Osteoblast (primary cell): ENCODE data around the gene TMEM229B. TPM values are rescaled to one million over a fixed set of nuclear protein-coding genes. Genes with fewer than 3 reads are reported as not detected.
A peak's percentile ranks its signal among the peaks of the same experiment; 100 is the strongest.

Experiments used
- DNase-seq: peaks from one replicate; pipeline ENCODE4 v3.0.0; 2011; ENCODE audit warnings: low spot score, mixed read lengths; ENCODE audit not compliant: insufficient read length; ENCODE audit errors: missing footprints
- H2AFZ ChIP-seq: 2 replicates; pipeline ENCODE4 v1.6.0; 2011; ENCODE audit warnings: mild to moderate bottlenecking, low read length
- H3K27ac ChIP-seq: 2 replicates; pipeline ENCODE4 v1.5.1; 2011; ENCODE audit warnings: mild to moderate bottlenecking, low read depth, low read length, moderate library complexity
- H3K27me3 ChIP-seq: 2 replicates; pipeline ENCODE4 v1.6.0; 2012; ENCODE audit warnings: mild to moderate bottlenecking, control low read depth, inconsistent platforms, low read length, moderate library complexity; ENCODE audit not compliant: insufficient read depth
- H3K36me3 ChIP-seq: 2 replicates; pipeline ENCODE4 v1.5.1; 2011; ENCODE audit warnings: mild to moderate bottlenecking, low read length, control low read depth, moderate library complexity; ENCODE audit not compliant: insufficient read depth
- H3K4me1 ChIP-seq: 2 replicates; pipeline ENCODE4 v1.5.1; 2011; ENCODE audit warnings: mild to moderate bottlenecking, low read length, control low read depth, moderate library complexity; ENCODE audit not compliant: insufficient read depth
- H3K4me2 ChIP-seq: 2 replicates; pipeline ENCODE4 v1.6.0; 2011; ENCODE audit warnings: mild to moderate bottlenecking, low read length; ENCODE audit not compliant: insufficient read depth
- H3K4me3 ChIP-seq: fragments of 200-600 bp; sonication (generic); 3 replicates; pipeline ENCODE4 v1.5.1; 2012; ENCODE audit warnings: mild to moderate bottlenecking, low read length, inconsistent platforms; ENCODE audit not compliant: insufficient read depth
- H3K79me2 ChIP-seq: 2 replicates; pipeline ENCODE4 v1.6.0; 2012; ENCODE audit warnings: mild to moderate bottlenecking, low read length, control low read depth, inconsistent platforms; ENCODE audit not compliant: insufficient read depth
- H3K9me3 ChIP-seq: 2 replicates; pipeline ENCODE4 v1.5.1; 2011; ENCODE audit warnings: low read depth, low read length, control low read depth
- H4K20me1 ChIP-seq: 2 replicates; pipeline ENCODE4 v1.6.0; 2012; ENCODE audit warnings: mild to moderate bottlenecking, low read length, control low read depth; ENCODE audit not compliant: insufficient read depth
- total RNA-seq: library from RNA; depleted of rRNA; stranded (reverse); fragments of >200 nt; gene quantifications from 2 replicates; pipeline ENCODE4 v1.2.3, GENCODE V29; 2012
- TF ChIP-seq, protein P1 (sequence below): IDR thresholded peaks from 2 replicates; pipeline ENCODE4 v1.5.1; 2011; ENCODE audit warnings: mild to moderate bottlenecking, low read depth, low read length, moderate library complexity; ENCODE audit errors: extremely low read depth

Gene TMEM229B
- total RNA-seq, 1 donor = 5.8 TPM

- no peak for DNase-seq
- TF ChIP-seq, protein P1, sequence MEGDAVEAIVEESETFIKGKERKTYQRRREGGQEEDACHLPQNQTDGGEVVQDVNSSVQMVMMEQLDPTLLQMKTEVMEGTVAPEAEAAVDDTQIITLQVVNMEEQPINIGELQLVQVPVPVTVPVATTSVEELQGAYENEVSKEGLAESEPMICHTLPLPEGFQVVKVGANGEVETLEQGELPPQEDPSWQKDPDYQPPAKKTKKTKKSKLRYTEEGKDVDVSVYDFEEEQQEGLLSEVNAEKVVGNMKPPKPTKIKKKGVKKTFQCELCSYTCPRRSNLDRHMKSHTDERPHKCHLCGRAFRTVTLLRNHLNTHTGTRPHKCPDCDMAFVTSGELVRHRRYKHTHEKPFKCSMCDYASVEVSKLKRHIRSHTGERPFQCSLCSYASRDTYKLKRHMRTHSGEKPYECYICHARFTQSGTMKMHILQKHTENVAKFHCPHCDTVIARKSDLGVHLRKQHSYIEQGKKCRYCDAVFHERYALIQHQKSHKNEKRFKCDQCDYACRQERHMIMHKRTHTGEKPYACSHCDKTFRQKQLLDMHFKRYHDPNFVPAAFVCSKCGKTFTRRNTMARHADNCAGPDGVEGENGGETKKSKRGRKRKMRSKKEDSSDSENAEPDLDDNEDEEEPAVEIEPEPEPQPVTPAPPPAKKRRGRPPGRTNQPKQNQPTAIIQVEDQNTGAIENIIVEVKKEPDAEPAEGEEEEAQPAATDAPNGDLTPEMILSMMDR = no peak
- Histone ChIP-seq H3K79me2 (no peaks in the 10 kb centered on the region), H3K27ac (no peak overlapping the region), H3K4me3 (no peak overlapping the region), H3K36me3 (no peaks in the 10 kb centered on the region), H3K27me3 (peaks cover 8% of the 10 kb centered on the region), H4K20me1 (no peaks in the 10 kb centered on the region), H3K9me3 (no peaks in the 10 kb centered on the region), H3K4me1 (no peaks in the 10 kb centered on the region), H3K4me2 (no peak overlapping the region), H2AFZ (no peak overlapping the region)
These were observed 16.7 kb upstream of the TMEM229B start for GRCh38 chr14:67505254-67505653.

DNA sequence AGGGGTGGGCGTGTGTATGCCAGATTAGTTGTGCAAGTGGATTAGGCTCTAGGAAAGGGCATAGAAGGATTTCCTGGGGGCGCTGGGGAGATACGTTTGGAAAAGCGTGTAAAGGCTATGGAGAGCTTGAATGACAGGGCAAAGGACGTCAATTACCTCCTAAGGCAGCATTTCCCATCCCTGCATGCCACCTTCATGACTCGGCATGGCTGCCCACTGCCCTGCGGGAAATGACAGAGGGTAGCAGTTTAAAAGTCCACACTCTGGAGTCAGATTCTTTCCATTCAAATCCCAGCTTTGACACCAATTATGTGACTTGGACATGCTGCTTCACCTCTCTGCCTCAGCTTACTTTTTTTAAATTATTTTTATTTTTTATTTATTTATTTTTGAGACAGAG, 14.8 kb upstream of the TMEM229B start:
- H3K36me3 ChIP-seq = no peaks in the 10 kb centered on the region
- H3K27me3 ChIP-seq = peaks cover 8% of the 10 kb centered on the region
- H2AFZ ChIP-seq = no peak overlapping the region
- no peak for DNase-seq
- H3K9me3 ChIP-seq = no peaks in the 10 kb centered on the region
- no peak overlapping the region for H3K4me3 ChIP-seq
- H3K79me2 ChIP-seq = no peaks in the 10 kb centered on the region
- no peaks in the 10 kb centered on the region for H4K20me1 ChIP-seq
- H3K27ac ChIP-seq = no peak overlapping the region
- H3K4me2 ChIP-seq = no peak overlapping the region
- TF ChIP-seq, protein P1 = no peak
- no peaks in the 10 kb centered on the region for H3K4me1 ChIP-seq

DNA sequence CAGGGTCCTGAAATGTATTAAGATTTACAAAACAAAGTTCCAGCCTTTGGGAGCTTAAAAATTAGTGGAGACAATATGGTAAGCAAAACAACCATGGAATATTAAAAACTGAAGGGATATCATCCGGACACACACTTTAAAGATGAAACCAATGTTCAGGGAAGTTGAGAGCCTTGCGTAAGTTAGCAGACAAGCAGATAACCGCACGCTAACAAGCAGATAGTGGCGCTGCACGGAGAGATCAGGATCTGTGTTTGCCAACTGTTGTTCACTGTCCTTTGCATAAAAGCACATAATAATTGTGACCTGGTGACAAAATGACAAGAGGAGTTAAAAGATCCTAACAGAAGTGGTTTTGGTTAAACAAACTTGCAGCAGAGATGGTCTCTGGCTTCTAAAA, 14.3 kb upstream of the TMEM229B start:
- no peak overlapping the region for H2AFZ ChIP-seq
- no peak overlapping the region for H3K4me2 ChIP-seq
- no peaks in the 10 kb centered on the region for H3K4me1 ChIP-seq
- no peak overlapping the region for H3K4me3 ChIP-seq
- peak; percentile 27 for DNase-seq
- no peak overlapping the region for H3K27ac ChIP-seq
- TF ChIP-seq, protein P1 = no peak
- no peaks in the 10 kb centered on the region for H3K9me3 ChIP-seq
- H3K36me3 ChIP-seq = no peaks in the 10 kb centered on the region
- H3K27me3 ChIP-seq = peaks cover 5% of the 10 kb centered on the region
- H3K79me2 ChIP-seq = no peaks in the 10 kb centered on the region
- no peaks in the 10 kb centered on the region for H4K20me1 ChIP-seq

GRCh38 chr14:67501670-67502069, 13.1 kb upstream of the TMEM229B start:
- H3K9me3 ChIP-seq = no peaks in the 10 kb centered on the region
- no peak for DNase-seq
- no peak overlapping the region for H3K27ac ChIP-seq
- no peaks in the 10 kb centered on the region for H4K20me1 ChIP-seq
- TF ChIP-seq, protein P1 = no peak
- H3K4me2 ChIP-seq = no peak overlapping the region
- no peak overlapping the region for H3K4me3 ChIP-seq
- H3K27me3 ChIP-seq = peaks cover 4% of the 10 kb centered on the region
- H3K79me2 ChIP-seq = no peaks in the 10 kb centered on the region
- H2AFZ ChIP-seq = no peak overlapping the region
- no peaks in the 10 kb centered on the region for H3K4me1 ChIP-seq
- no peaks in the 10 kb centered on the region for H3K36me3 ChIP-seq
